ENCODE data around the gene SPATA32. TPM values are rescaled to one million over a fixed set of nuclear protein-coding genes. Genes with fewer than 3 reads are reported as not detected.

SPATA32 gene
- total and polyA plus RNA-seq, 12 donors = 0.13 to 0.16 TPM; not detected in 10

- DNase-seq = no peak
- Histone ChIP-seq H3K4me3 (peak overlapping the region in 3 of 10 donors; percentile 40 to 46 (median 43)), H3K27me3 (no peaks in the 10 kb centered on the region), H3K9me3 (no peaks in the 10 kb centered on the region), H3K4me1 (peaks cover 0 to 12% (median 7%) of the 10 kb centered on the region in 9 donors), H3K27ac (no peak overlapping the region), H3K36me3 (peaks cover 0 to 98% (median 0%) of the 10 kb centered on the region in 9 donors)
- WGBS, 2 donors = 68 to 78% methylated on average over 21 of the region's 21 CpGs
- no peak for ATAC-seq
- no peak for TF ChIP-seq CTCF (IDR thresholded peaks at IDR 0.05)
- intact Hi-C loops (cut with DNase I) = no loop called here
These were observed 21.0 kb downstream of the SPATA32 start for GRCh38 chr17:45240905-45241327.

- Histone ChIP-seq H3K36me3 (peaks cover 0 to 93% (median 0%) of the 10 kb centered on the region in 9 donors), H3K9me3 (no peaks in the 10 kb centered on the region), H3K4me3 (no peak overlapping the region), H3K4me1 (peaks cover 0 to 29% (median 7%) of the 10 kb centered on the region in 9 donors), H3K27me3 (no peaks in the 10 kb centered on the region), H3K27ac (no peak overlapping the region)
- 97% methylated on average over 7 of the region's 7 CpGs for WGBS, 2 donors
- TF ChIP-seq CTCF (IDR thresholded peaks at IDR 0.05) = no peak
- no peak for DNase-seq
- intact Hi-C loops (cut with DNase I) = loop anchor here in 1 of 10 donors (5.0 kb wide), 1 partner anchor 34 kb away; no protein-coding TSS in a partner anchor
- no peak for ATAC-seq
These were observed 23.6 kb downstream of the SPATA32 start for GRCh38 chr17:45238155-45238774.

GRCh38 chr17:45237686-45238085 lies 24.2 kb downstream of the SPATA32 start:
- DNase-seq (no peak), ATAC-seq (no peak)
- intact Hi-C loops (cut with DNase I) = loop anchor here in 1 of 10 donors (5.0 kb wide), 1 partner anchor 35 kb away; no protein-coding TSS in a partner anchor
- WGBS, 2 donors = 93 to 96% methylated on average over 2 of the region's 2 CpGs
- TF ChIP-seq CTCF (IDR thresholded peaks at IDR 0.05) = no peak
- no peaks in the 10 kb centered on the region for H3K9me3 ChIP-seq
- no peaks in the 10 kb centered on the region for H3K27me3 ChIP-seq
- H3K27ac ChIP-seq = no peak overlapping the region
- H3K36me3 ChIP-seq = peaks cover 0 to 92% (median 0%) of the 10 kb centered on the region in 9 donors
- H3K4me3 ChIP-seq = no peak overlapping the region
- peaks cover 0 to 29% (median 7%) of the 10 kb centered on the region in 9 donors for H3K4me1 ChIP-seq

GRCh38 chr17:45236282-45236606 lies 25.6 kb downstream of the SPATA32 start:
- Histone ChIP-seq H3K4me1 (peaks cover 0 to 39% (median 9%) of the 10 kb centered on the region in 9 donors), H3K4me3 (no peak overlapping the region), H3K27me3 (no peaks in the 10 kb centered on the region), H3K27ac (no peak overlapping the region), H3K9me3 (no peaks in the 10 kb centered on the region), H3K36me3 (peaks cover 0 to 90% (median 0%) of the 10 kb centered on the region in 9 donors)
- DNase-seq (no peak), ATAC-seq (no peak)
- no peak for TF ChIP-seq CTCF (IDR thresholded peaks at IDR 0.05)
- intact Hi-C loops (cut with DNase I) = loop anchor here in 2 of 10 donors (1.0 to 5.0 kb wide), 2 partner anchors 17 to 36 kb away; no protein-coding TSS in a partner anchor
- 85 to 89% methylated on average over 5 of the region's 5 CpGs for WGBS, 2 donors

Data from heart right ventricle (tissue), 16 donors.